ENCODE measurements around the gene SH3D21. TPM values are rescaled to one million over a fixed set of nuclear protein-coding genes. Genes with fewer than 3 reads are reported as not detected.

Gene SH3D21
- total and polyA plus RNA-seq, 2 of the 8 experiments (the other 6 are each of a cell fraction or from before 2014, with no cell fraction given) = 3.4 to 8.6 TPM

DNA sequence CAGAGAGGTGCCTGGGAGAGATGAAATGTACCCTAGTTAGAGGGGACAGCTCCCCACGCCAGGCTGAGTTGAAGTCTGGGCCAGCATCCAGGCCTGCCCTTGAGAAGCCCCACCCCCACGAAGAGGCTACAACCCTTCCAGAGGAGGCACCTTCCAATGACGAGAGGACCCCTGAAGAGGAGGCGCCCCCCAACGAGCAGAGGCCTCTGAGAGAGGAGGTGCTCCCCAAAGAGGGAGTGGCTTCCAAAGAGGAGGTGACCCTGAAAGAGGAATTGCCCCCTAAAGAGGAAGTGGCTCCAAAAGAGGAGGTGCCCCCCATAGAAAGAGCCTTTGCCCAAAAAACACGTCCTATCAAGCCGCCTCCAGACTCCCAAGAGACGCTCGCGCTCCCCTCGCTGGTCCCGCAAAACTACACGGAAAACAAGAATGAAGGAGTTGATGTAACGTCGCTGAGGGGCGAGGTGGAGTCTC lies 14.2 kb downstream of the SH3D21 start (continued):
- TF ChIP-seq, protein P1, sequence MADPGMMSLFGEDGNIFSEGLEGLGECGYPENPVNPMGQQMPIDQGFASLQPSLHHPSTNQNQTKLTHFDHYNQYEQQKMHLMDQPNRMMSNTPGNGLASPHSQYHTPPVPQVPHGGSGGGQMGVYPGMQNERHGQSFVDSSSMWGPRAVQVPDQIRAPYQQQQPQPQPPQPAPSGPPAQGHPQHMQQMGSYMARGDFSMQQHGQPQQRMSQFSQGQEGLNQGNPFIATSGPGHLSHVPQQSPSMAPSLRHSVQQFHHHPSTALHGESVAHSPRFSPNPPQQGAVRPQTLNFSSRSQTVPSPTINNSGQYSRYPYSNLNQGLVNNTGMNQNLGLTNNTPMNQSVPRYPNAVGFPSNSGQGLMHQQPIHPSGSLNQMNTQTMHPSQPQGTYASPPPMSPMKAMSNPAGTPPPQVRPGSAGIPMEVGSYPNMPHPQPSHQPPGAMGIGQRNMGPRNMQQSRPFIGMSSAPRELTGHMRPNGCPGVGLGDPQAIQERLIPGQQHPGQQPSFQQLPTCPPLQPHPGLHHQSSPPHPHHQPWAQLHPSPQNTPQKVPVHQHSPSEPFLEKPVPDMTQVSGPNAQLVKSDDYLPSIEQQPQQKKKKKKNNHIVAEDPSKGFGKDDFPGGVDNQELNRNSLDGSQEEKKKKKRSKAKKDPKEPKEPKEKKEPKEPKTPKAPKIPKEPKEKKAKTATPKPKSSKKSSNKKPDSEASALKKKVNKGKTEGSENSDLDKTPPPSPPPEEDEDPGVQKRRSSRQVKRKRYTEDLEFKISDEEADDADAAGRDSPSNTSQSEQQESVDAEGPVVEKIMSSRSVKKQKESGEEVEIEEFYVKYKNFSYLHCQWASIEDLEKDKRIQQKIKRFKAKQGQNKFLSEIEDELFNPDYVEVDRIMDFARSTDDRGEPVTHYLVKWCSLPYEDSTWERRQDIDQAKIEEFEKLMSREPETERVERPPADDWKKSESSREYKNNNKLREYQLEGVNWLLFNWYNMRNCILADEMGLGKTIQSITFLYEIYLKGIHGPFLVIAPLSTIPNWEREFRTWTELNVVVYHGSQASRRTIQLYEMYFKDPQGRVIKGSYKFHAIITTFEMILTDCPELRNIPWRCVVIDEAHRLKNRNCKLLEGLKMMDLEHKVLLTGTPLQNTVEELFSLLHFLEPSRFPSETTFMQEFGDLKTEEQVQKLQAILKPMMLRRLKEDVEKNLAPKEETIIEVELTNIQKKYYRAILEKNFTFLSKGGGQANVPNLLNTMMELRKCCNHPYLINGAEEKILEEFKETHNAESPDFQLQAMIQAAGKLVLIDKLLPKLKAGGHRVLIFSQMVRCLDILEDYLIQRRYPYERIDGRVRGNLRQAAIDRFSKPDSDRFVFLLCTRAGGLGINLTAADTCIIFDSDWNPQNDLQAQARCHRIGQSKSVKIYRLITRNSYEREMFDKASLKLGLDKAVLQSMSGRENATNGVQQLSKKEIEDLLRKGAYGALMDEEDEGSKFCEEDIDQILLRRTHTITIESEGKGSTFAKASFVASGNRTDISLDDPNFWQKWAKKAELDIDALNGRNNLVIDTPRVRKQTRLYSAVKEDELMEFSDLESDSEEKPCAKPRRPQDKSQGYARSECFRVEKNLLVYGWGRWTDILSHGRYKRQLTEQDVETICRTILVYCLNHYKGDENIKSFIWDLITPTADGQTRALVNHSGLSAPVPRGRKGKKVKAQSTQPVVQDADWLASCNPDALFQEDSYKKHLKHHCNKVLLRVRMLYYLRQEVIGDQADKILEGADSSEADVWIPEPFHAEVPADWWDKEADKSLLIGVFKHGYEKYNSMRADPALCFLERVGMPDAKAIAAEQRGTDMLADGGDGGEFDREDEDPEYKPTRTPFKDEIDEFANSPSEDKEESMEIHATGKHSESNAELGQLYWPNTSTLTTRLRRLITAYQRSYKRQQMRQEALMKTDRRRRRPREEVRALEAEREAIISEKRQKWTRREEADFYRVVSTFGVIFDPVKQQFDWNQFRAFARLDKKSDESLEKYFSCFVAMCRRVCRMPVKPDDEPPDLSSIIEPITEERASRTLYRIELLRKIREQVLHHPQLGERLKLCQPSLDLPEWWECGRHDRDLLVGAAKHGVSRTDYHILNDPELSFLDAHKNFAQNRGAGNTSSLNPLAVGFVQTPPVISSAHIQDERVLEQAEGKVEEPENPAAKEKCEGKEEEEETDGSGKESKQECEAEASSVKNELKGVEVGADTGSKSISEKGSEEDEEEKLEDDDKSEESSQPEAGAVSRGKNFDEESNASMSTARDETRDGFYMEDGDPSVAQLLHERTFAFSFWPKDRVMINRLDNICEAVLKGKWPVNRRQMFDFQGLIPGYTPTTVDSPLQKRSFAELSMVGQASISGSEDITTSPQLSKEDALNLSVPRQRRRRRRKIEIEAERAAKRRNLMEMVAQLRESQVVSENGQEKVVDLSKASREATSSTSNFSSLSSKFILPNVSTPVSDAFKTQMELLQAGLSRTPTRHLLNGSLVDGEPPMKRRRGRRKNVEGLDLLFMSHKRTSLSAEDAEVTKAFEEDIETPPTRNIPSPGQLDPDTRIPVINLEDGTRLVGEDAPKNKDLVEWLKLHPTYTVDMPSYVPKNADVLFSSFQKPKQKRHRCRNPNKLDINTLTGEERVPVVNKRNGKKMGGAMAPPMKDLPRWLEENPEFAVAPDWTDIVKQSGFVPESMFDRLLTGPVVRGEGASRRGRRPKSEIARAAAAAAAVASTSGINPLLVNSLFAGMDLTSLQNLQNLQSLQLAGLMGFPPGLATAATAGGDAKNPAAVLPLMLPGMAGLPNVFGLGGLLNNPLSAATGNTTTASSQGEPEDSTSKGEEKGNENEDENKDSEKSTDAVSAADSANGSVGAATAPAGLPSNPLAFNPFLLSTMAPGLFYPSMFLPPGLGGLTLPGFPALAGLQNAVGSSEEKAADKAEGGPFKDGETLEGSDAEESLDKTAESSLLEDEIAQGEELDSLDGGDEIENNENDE (IDR thresholded peaks at IDR 0.05; ENCODE audit: insufficient replicate concordance, low read length) = no peak
- TF ChIP-seq CBX5 (IDR thresholded peaks at IDR 0.05; ENCODE audit: low read depth, low read length) (no peak), SP2 (IDR thresholded peaks at IDR 0.05; ENCODE audit: low read length) (no peak), RFX5 (IDR thresholded peaks at IDR 0.05; ENCODE audit: borderline replicate concordance, low read depth, low read length) (no peak), POU5F1 (IDR thresholded peaks at IDR 0.05; ENCODE audit: low read depth, low read length) (no peak), MAFK (IDR thresholded peaks at IDR 0.05; ENCODE audit: low read depth, low read length) (no peak), SUZ12 (IDR thresholded peaks at IDR 0.05; ENCODE audit: low read length) (no peak), KDM4A (IDR thresholded peaks at IDR 0.05; ENCODE audit: low read depth, low read length, severe bottlenecking) (no peak), NRF1 (IDR thresholded peaks at IDR 0.05; ENCODE audit: low read depth, low read length) (no peak)
- TF ChIP-seq, protein P2, sequence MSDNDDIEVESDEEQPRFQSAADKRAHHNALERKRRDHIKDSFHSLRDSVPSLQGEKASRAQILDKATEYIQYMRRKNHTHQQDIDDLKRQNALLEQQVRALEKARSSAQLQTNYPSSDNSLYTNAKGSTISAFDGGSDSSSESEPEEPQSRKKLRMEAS (IDR thresholded peaks at IDR 0.05) = no peak
- TF ChIP-seq, protein P3, sequence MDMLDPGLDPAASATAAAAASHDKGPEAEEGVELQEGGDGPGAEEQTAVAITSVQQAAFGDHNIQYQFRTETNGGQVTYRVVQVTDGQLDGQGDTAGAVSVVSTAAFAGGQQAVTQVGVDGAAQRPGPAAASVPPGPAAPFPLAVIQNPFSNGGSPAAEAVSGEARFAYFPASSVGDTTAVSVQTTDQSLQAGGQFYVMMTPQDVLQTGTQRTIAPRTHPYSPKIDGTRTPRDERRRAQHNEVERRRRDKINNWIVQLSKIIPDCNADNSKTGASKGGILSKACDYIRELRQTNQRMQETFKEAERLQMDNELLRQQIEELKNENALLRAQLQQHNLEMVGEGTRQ (IDR thresholded peaks at IDR 0.05; ENCODE audit: low read length) = no peak
